ENCODE measurements around the gene CDK5R1.

The CDK5R1 gene

GRCh38 chr17:32510466-32510865, 23.7 kb downstream of the CDK5R1 start:
- no peak overlapping the region for H2AFZ ChIP-seq (ENCODE audit: low read length)
- no peak overlapping the region for H3K9ac ChIP-seq (ENCODE audit: low read depth, low read length, poor library complexity, severe bottlenecking)
- no peaks in the 10 kb centered on the region for H3F3A ChIP-seq (ENCODE audit: low read depth)
- H3K79me2 ChIP-seq (ENCODE audit: insufficient read depth, low read length) = no peaks in the 10 kb centered on the region
- H3K36me3 ChIP-seq (ENCODE audit: insufficient read depth, low read length) = no peaks in the 10 kb centered on the region
- no peaks in the 10 kb centered on the region for H3K4me1 ChIP-seq (ENCODE audit: insufficient read depth, low read length, poor library complexity, severe bottlenecking)
- H3K27me3 ChIP-seq (ENCODE audit: insufficient read depth, low read length, poor library complexity, severe bottlenecking) = no peaks in the 10 kb centered on the region
- H3K4me2 ChIP-seq (ENCODE audit: low read depth, low read length, poor library complexity, severe bottlenecking) = no peak overlapping the region
- TF ChIP-seq EZH2phosphoT487 (IDR thresholded peaks at IDR 0.05; ENCODE audit: borderline replicate concordance) = no peak
- TF ChIP-seq CTCF (conservative IDR thresholded peaks at IDR 0.05; ENCODE audit: low read length) = no peak
- H4K20me1 ChIP-seq (ENCODE audit: insufficient read depth, low read length, poor library complexity, severe bottlenecking) = no peaks in the 10 kb centered on the region
- H3K4me3 ChIP-seq (ENCODE audit: low read length, poor library complexity, severe bottlenecking) = no peak overlapping the region
- no peaks in the 10 kb centered on the region for H3K9me2 ChIP-seq (replicated peaks; ENCODE audit: low read depth, low read length)
- no peaks in the 10 kb centered on the region for H3K9me3 ChIP-seq (ENCODE audit: insufficient read depth, low read depth, low read length)

- no peaks in the 10 kb centered on the region for H3K9me2 ChIP-seq (replicated peaks; ENCODE audit: low read depth, low read length)
- no peaks in the 10 kb centered on the region for H3K36me3 ChIP-seq (ENCODE audit: insufficient read depth, low read length)
- H3K4me3 ChIP-seq (ENCODE audit: low read length, poor library complexity, severe bottlenecking) = no peak overlapping the region
- no peak overlapping the region for H3K4me2 ChIP-seq (ENCODE audit: low read depth, low read length, poor library complexity, severe bottlenecking)
- no peak overlapping the region for H3K9ac ChIP-seq (ENCODE audit: low read depth, low read length, poor library complexity, severe bottlenecking)
- no peaks in the 10 kb centered on the region for H3K9me3 ChIP-seq (ENCODE audit: insufficient read depth, low read depth, low read length)
- H3K4me1 ChIP-seq (ENCODE audit: insufficient read depth, low read length, poor library complexity, severe bottlenecking) = no peaks in the 10 kb centered on the region
- no peaks in the 10 kb centered on the region for H3K27me3 ChIP-seq (ENCODE audit: insufficient read depth, low read length, poor library complexity, severe bottlenecking)
- H2AFZ ChIP-seq (ENCODE audit: low read length) = no peak overlapping the region
- H3K79me2 ChIP-seq (ENCODE audit: insufficient read depth, low read length) = no peaks in the 10 kb centered on the region
- H3F3A ChIP-seq (ENCODE audit: low read depth) = no peaks in the 10 kb centered on the region
- TF ChIP-seq CTCF (conservative IDR thresholded peaks at IDR 0.05; ENCODE audit: low read length) = no peak
- TF ChIP-seq EZH2phosphoT487 (IDR thresholded peaks at IDR 0.05; ENCODE audit: borderline replicate concordance) = no peak
- H4K20me1 ChIP-seq (ENCODE audit: insufficient read depth, low read length, poor library complexity, severe bottlenecking) = no peaks in the 10 kb centered on the region
These were observed 25.5 kb downstream of the CDK5R1 start for GRCh38 chr17:32512328-32512727.

- no peak overlapping the region for H3K4me2 ChIP-seq (ENCODE audit: low read depth, low read length, poor library complexity, severe bottlenecking)
- H4K20me1 ChIP-seq (ENCODE audit: insufficient read depth, low read length, poor library complexity, severe bottlenecking) = no peaks in the 10 kb centered on the region
These were observed 26.8 kb downstream of the CDK5R1 start for GRCh38 chr17:32513579-32513978.

GRCh38 chr17:32514606-32515005, 27.8 kb downstream of the CDK5R1 start:
- Histone ChIP-seq H3K36me3 (ENCODE audit: insufficient read depth, low read length) (no peaks in the 10 kb centered on the region), H3K4me1 (ENCODE audit: insufficient read depth, low read length, poor library complexity, severe bottlenecking) (peaks cover 6% of the 10 kb centered on the region), H3K27me3 (ENCODE audit: insufficient read depth, low read length, poor library complexity, severe bottlenecking) (no peaks in the 10 kb centered on the region), H3K4me3 (ENCODE audit: low read length, poor library complexity, severe bottlenecking) (no peak overlapping the region), H3K9ac (ENCODE audit: low read depth, low read length, poor library complexity, severe bottlenecking) (no peak overlapping the region), H3K9me2 (replicated peaks; ENCODE audit: low read depth, low read length) (no peaks in the 10 kb centered on the region), H2AFZ (ENCODE audit: low read length) (no peak overlapping the region), H3F3A (ENCODE audit: low read depth) (no peaks in the 10 kb centered on the region), H3K4me2 (ENCODE audit: low read depth, low read length, poor library complexity, severe bottlenecking) (no peak overlapping the region), H3K79me2 (ENCODE audit: insufficient read depth, low read length) (no peaks in the 10 kb centered on the region), H4K20me1 (ENCODE audit: insufficient read depth, low read length, poor library complexity, severe bottlenecking) (no peaks in the 10 kb centered on the region), H3K9me3 (ENCODE audit: insufficient read depth, low read depth, low read length) (no peaks in the 10 kb centered on the region)
- TF ChIP-seq CTCF (conservative IDR thresholded peaks at IDR 0.05; ENCODE audit: low read length) = no peak
- no peak for TF ChIP-seq EZH2phosphoT487 (IDR thresholded peaks at IDR 0.05; ENCODE audit: borderline replicate concordance)

More at GRCh38 chr17:32513579-32513978, 26.8 kb downstream of the CDK5R1 start:
- no peaks in the 10 kb centered on the region for H3F3A ChIP-seq (ENCODE audit: low read depth)
- no peaks in the 10 kb centered on the region for H3K36me3 ChIP-seq (ENCODE audit: insufficient read depth, low read length)
- H3K9me2 ChIP-seq (replicated peaks; ENCODE audit: low read depth, low read length) = no peaks in the 10 kb centered on the region
- H3K79me2 ChIP-seq (ENCODE audit: insufficient read depth, low read length) = no peaks in the 10 kb centered on the region
- no peak overlapping the region for H3K9ac ChIP-seq (ENCODE audit: low read depth, low read length, poor library complexity, severe bottlenecking)
- H3K9me3 ChIP-seq (ENCODE audit: insufficient read depth, low read depth, low read length) = no peaks in the 10 kb centered on the region
- no peaks in the 10 kb centered on the region for H3K27me3 ChIP-seq (ENCODE audit: insufficient read depth, low read length, poor library complexity, severe bottlenecking)
- H2AFZ ChIP-seq (ENCODE audit: low read length) = no peak overlapping the region
- H3K4me1 ChIP-seq (ENCODE audit: insufficient read depth, low read length, poor library complexity, severe bottlenecking) = no peaks in the 10 kb centered on the region
- TF ChIP-seq EZH2phosphoT487 (IDR thresholded peaks at IDR 0.05; ENCODE audit: borderline replicate concordance) = no peak
- H3K4me3 ChIP-seq (ENCODE audit: low read length, poor library complexity, severe bottlenecking) = no peak overlapping the region
